Stimulated activated CD8-positive, alpha-beta memory T cell treated with anti-CD3 and anti-CD28 coated beads, Interleukin-12 subunit alpha, Interleukin-12 subunit beta, amount 100 ng/mL, for 1 hour (primary cell): ENCODE data around the gene CLDN1.
"Not testable (repeated sequence)": the region's sequence is repeated elsewhere in the genome, so short reads cannot be mapped to it uniquely, and the experiment has no call there.

ENCODE experiments used
- DNase-seq: peaks from one replicate; pipeline ENCODE4 v3.0.0-alpha.2; 2020; ENCODE audit warnings: low read depth

The CLDN1 gene

GRCh38 chr3:190291994-190292584, 30.2 kb downstream of the CLDN1 start:
- no peak for DNase-seq

DNA sequence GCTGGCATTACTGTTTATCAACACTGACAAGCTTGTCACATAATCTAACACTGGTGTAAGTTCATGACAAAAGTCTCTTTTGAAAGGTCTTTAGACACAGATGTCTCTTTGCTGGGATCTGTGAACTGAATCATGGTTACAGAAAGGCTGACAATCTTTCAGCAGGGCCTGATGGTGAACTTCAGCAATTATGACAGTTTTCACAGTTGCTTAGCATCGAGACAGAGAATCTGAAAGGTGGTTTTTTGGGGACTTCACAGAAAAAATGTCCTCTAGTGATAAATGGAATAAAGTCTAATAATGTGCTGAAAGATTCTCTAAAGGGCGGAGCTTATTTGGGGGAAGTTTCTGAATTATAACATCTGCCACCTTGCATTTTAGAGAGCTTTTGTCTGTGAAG, 32.3 kb downstream of the CLDN1 start:
- no peak for DNase-seq

DNA sequence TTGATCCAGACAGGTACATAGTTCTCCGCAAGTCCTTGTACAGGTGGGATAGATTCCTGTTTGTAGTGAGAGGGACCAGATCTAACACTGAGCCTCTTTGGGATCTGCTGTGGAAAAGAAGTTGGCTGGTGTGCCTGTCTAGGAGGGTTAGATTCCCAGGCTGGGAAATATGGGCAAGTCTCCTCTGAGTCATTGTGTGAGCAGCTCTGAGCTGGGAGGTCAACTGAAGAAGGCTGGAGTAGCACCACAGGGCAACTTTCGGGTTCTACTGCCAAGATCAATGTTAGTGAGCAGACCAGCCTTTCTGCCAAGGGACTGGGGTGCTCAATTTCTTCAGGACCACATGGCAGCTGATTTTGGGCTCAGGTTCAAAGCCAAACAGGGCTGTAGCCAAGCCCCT, 33.4 kb downstream of the CLDN1 start:
- DNase-seq: no peak

- DNase-seq: no peak
These were observed 36.2 kb downstream of the CLDN1 start for GRCh38 chr3:190286014-190286413.

DNA sequence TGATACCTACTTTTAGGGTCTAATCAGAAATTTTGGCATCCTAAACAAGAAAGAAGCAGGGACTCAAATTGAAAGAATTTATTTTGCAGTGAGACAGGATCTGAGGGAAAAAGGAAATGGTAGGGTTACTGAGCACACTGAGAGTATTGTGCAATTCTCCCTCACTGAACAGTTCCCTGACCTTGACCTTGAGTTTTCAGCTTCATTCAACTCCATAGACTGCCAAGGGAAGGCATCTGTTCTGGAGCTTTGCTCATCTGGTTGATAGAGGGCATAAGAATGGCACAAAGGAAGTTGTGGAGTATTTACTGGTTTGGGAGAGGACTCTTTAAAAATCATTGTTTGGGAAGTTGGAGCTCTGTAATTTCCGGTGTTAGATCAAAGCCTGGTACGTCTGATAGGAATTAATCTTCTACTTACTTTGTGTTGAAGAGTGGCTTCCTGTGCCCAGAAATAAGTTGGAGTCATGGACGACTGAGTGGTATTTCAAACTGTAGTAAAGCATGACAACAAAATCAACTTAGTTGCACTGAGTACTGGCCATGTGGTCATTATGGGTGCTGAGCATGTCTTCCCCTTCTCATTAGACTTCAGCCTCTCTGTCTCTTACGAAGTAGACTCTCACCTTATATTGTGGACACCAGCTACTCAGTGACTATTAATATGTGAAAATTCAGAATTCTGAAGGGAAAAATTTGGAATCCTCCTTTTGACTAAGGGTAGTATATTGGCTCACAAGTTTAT, 40.8 kb downstream of the CLDN1 start:
- DNase-seq: no peak

DNA sequence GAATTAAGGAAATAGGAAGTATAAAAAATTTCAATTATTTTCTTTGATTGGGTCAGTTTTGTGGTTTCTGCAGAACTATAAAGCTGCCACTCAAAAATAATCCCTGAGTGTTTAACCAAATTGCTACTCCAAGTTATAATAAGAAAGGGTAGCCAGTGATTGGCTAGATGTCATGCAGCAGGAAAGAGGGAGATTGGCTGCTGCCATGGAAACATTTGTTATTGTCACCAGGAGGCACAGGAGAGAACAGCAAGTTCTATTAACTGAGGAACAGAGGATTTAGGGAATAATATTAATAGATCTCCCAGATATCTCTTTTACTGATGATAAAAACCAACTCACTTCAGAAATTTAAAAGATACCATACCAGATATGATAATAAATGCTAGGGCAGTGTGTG, 42.6 kb downstream of the CLDN1 start:
- DNase-seq: no peak

DNA sequence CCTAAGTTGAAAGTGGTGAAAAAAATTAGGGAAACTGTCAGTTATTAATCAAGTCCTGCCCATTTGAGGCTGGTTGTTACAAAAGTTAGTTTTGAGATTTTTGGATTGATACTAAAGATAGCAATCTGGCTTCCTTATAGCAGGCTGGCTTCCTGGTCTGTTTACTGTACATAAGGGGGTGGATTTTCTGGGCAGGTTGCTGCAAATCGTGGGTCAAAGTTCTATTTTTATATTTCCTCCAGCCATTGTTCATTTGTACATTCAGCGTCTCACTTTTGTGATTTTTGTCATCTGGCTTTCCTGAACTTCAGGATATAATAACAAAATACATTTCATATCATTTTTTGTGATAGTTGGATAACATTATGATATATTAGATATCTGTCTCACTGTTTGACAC, 49.5 kb downstream of the CLDN1 start:
- DNase-seq: no peak

DNA sequence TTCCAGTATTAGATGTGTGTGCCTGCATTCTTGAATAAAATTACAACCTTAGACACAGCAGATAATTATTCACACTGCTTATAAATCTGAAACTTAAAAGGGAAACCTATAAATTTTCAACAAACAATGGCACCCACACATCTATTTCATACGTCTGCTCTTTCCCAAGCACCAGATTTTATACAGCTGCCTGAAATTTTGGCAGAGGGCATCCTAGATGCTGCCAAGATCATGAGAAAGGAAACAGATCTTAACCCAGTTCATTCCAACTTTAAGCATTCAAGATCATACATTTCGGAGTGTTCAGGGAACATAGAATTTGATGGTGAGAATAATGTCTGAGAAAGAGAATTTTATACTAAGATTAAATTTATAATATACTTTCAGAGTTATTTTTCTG, 53.1 kb downstream of the CLDN1 start:
- DNase-seq: no peak

DNA sequence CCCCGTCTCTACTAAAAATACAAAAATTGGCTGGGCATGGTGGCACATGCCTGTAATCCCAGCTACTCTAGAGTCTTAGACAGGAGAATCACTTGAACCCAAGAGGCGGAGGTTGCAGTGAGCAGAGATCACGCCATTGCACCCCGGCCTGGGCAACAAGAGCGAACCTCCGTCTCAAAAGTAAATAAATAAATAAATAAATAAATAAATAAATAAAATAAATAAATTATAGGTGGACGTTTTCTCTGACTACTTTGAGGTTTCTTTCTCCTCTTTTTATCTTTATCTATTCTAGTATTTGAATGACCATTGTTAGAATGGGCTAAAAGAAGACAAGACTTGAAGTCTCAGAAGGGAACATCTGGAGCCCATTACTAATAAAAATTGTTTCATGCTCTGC, 54.8 kb downstream of the CLDN1 start:
- not testable (repeated sequence) for DNase-seq

DNA sequence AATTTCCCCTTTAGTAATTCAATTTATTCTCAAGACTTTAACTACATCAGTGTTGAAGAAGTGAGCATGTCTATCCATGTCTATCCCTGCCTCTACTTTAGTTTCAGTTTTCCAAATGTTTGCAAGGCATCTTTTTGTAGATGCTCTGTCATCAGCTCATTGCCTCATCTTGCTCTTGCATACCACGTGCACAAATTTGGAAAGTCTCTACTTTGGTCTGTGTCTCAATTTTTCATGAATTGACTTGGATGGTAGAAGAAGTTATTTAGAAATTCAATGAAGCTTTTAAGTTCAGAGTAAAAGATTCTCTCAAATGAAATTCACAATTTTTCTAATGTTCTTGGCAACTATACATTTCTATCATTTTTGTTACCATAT, 55.3 kb downstream of the CLDN1 start:
- DNase-seq: no peak

DNA sequence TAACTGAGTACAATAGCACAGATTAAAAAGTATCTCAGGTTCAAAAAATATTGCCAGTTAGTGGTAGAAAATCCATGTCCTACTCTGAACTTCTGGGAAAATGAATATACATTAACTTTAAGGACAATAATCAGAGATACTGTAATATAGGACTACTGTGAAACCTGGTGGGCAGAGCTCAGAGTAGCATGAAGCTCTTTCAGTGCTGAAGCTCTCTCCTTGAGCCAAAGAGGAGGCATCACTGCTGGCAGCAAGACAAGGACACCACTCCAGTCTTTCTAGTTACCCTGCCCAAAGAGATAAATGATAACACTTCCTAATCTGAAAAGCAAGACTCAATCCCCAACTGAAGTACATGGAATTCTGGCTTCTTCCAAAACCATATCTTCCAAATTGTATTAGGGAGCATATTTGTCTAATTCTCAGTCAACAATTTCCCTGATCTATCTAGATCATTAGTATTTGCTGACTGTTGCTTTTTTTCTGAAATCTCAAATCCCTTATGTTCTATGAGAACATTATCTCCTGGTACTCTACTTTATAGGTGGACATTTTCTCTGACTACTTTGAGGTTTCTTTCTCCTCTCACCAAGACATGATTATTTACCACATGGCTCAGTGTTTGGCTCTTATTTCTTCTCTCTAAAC, 55.9 kb downstream of the CLDN1 start:
- DNase-seq: no peak

- no peak for DNase-seq
These were observed 56.5 kb downstream of the CLDN1 start for GRCh38 chr3:190265796-190266195.

DNA sequence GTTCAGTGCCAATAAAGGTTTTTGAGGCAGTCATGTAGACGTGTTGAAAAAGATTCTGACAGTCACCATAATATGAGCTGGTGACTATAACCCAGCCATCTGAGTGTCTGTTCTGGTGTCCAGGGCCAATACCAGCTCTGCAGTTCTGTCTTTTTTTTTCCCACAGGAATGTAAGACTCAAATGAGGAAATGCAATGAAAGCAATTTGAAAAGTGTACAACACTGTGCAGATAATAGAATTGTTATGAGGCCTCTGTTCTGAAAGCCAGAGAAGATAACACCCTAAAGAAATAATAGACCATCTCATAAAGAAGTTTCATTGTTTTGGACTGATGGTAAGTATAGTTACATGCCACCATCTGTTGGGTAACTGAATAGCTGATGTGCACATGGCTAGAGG, 57.1 kb downstream of the CLDN1 start:
- DNase-seq: no peak

- DNase-seq: no peak
These were observed 60.5 kb downstream of the CLDN1 start for GRCh38 chr3:190261740-190262139.

DNA sequence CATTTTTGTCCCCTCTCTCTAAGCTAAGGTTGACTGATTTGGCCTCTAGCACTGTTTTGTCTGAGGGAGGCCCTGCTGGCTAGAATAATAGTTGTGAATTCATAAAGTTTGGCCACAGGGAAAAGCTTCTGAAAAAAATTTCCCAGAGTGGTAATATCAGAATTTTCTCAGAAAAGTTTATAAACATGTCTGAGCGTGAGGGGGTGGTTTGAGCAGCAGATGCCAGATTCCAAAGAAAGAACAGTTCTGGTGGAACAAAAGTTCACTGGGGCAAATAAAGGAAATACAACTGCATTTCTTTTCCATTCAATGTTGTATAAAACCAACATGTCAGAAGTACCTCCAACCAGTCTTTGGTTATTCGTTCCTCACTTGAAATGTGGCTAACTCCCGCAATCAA, 61.2 kb downstream of the CLDN1 start:
- DNase-seq: no peak

- DNase-seq: no peak
These were observed 61.9 kb downstream of the CLDN1 start for GRCh38 chr3:190260301-190260700.

GRCh38 chr3:190258634-190259033, 63.6 kb downstream of the CLDN1 start:
- no peak for DNase-seq
